Keratinocyte (primary cell): ENCODE measurements around the gene MERTK. TPM values are rescaled to one million over a fixed set of nuclear protein-coding genes. Genes with fewer than 3 reads are reported as not detected.

ENCODE experiments used
- DNase-seq: peaks from one replicate; pipeline ENCODE4 v3.0.0-alpha.2; 2011; ENCODE audit warnings: low read depth, missing footprints, low spot score
- FAIRE-seq: peaks from 2 replicates; lab custom pipeline; 2011; peaks lifted over from hg19 to GRCh38; lab: Jason Lieb, UNC
- H2AFZ ChIP-seq: 2 replicates; pipeline ENCODE4 v1.6.0; 2012; ENCODE audit warnings: low read length, control low read depth, inconsistent platforms; ENCODE audit not compliant: control insufficient read depth
- H3K27ac ChIP-seq: 2 replicates; pipeline ENCODE4 v1.5.1; 2011; ENCODE audit warnings: low read length; ENCODE audit not compliant: control insufficient read depth, insufficient read depth
- H3K27me3 ChIP-seq: 3 replicates; pipeline ENCODE4 v1.6.0; 2011; ENCODE audit warnings: low read length; ENCODE audit not compliant: control insufficient read depth, insufficient read depth; ENCODE audit errors: extremely low read depth
- H3K36me3 ChIP-seq, 2 experiments: 2 replicates in 1 of 2; 3 replicates in 1 of 2; pipeline ENCODE4 v1.5.1; 2011; ENCODE audit warnings: low read length in 2 of 2, mild to moderate bottlenecking in 1 of 2; ENCODE audit not compliant: control insufficient read depth in 2 of 2, insufficient read depth in 2 of 2; ENCODE audit errors: extremely low read depth in 1 of 2
- H3K4me1 ChIP-seq: 3 replicates; pipeline ENCODE4 v1.5.1; 2011; ENCODE audit warnings: low read length; ENCODE audit not compliant: control insufficient read depth, insufficient read depth; ENCODE audit errors: extremely low read depth
- H3K4me2 ChIP-seq: 3 replicates; pipeline ENCODE4 v1.6.0; 2011; ENCODE audit warnings: low read depth, low read length; ENCODE audit not compliant: control insufficient read depth, insufficient read depth; ENCODE audit errors: extremely low read depth
- H3K4me3 ChIP-seq, 3 experiments: fragments of 200-600 bp in 1 of 3; sonication (generic) in 1 of 3; 2 replicates in 2 of 3; 3 replicates in 1 of 3; pipeline ENCODE4 v1.5.1; 2011 to 2016; ENCODE audit warnings: low read length in 3 of 3, mild to moderate bottlenecking in 3 of 3, control low read depth in 2 of 3, inconsistent platforms in 1 of 3, low read depth in 1 of 3, mixed read lengths in 1 of 3, mixed run types in 1 of 3, moderate library complexity in 1 of 3; ENCODE audit not compliant: control insufficient read depth in 2 of 3, insufficient read depth in 2 of 3; ENCODE audit errors: extremely low read depth in 1 of 3
- H3K79me2 ChIP-seq: 2 replicates; pipeline ENCODE4 v1.6.0; 2012; ENCODE audit warnings: low read length; ENCODE audit not compliant: control insufficient read depth, insufficient read depth
- H3K9ac ChIP-seq: 3 replicates; pipeline ENCODE4 v1.6.0; 2011; ENCODE audit warnings: low read length; ENCODE audit not compliant: control insufficient read depth, insufficient read depth; ENCODE audit errors: extremely low read depth
- H3K9me1 ChIP-seq: 3 replicates; pipeline ENCODE4 v1.6.0; 2011; ENCODE audit warnings: low read length; ENCODE audit not compliant: control insufficient read depth, insufficient read depth; ENCODE audit errors: extremely low read depth
- H3K9me3 ChIP-seq: 2 replicates; pipeline ENCODE4 v1.5.1; 2012; ENCODE audit warnings: low read depth, low read length; ENCODE audit not compliant: control insufficient read depth
- H4K20me1 ChIP-seq: 3 replicates; pipeline ENCODE4 v1.6.0; 2011; ENCODE audit warnings: low read length; ENCODE audit not compliant: control insufficient read depth, insufficient read depth; ENCODE audit errors: extremely low read depth
- EZH2 ChIP-seq: IDR thresholded peaks from one replicate; pipeline ENCODE4 v1.6.1; 2012; ENCODE audit warnings: inconsistent platforms, mild to moderate bottlenecking, low read length, moderate library complexity
- dilution Hi-C: fragments of 300-500 bp; cut with MboI; formaldehyde crosslinking; loops from one replicate; pipeline ENCODE4 v1.7.0; 2020; ENCODE audit warnings: low sequenced_read_pairs; ENCODE audit not compliant: extremely low pct_ligation_motif_present
- polyA plus RNA-seq, 5 experiments: library from polyadenylated mRNA; depleted of rRNA in 3 of 5; stranded (reverse) in 3 of 5; stranded (forward) in 1 of 5; unstranded in 1 of 5; fragments of >200 nt; gene quantifications; 1 replicate in 1 of 5; 2 replicates in 3 of 5; 3 replicates in 1 of 5; pipeline versions ENCODE4 v1.2.1 to v1.2.3, GENCODE V29; 2011 to 2012; ENCODE audit warnings: missing spikeins in 2 of 5, low read depth in 1 of 5, low replicate concordance in 1 of 5
- TF ChIP-seq, protein P1 (sequence below), 3 experiments: IDR thresholded peaks in 1 of 3; conservative IDR thresholded peaks in 1 of 3; optimal IDR thresholded peaks in 1 of 3; 2 replicates in 2 of 3; 3 replicates in 1 of 3; pipeline versions ENCODE3 to v1.5.1; 2011; ENCODE audit warnings: low read length in 3 of 3, mild to moderate bottlenecking in 3 of 3, moderate library complexity in 2 of 3, control low read depth in 1 of 3, inconsistent platforms in 1 of 3; ENCODE audit not compliant: insufficient read depth in 2 of 3; ENCODE audit errors: extremely low read depth in 1 of 3

MERTK gene
- polyA plus RNA-seq, 1 donor (not counting 4 experiments of a cell fraction or from before 2014, with no cell fraction given): 0.14 TPM

DNA sequence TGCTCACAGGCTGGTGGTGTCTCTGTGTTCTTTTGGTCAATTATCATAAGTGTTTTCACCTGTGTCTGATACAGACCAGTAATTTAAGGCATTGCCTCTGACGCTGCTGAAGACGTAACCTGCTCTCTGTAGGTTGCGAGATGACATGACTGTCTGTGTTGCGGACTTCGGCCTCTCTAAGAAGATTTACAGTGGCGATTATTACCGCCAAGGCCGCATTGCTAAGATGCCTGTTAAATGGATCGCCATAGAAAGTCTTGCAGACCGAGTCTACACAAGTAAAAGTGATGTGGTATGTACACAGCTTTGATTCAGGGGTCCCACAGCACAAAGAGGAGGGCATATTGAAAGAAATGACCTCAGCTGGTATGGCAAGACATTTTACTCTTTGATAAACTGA lies 122.9 kb downstream of the MERTK start:
- H3K9ac ChIP-seq: no peak overlapping the region
- FAIRE-seq (no peak), DNase-seq (no peak)
- H3K4me3 ChIP-seq: no peak overlapping the region
- dilution Hi-C loops: loop anchor here (25.0 kb wide), 1 partner anchor 109 kb away; no protein-coding TSS in a partner anchor
- H3K4me1 ChIP-seq: no peaks in the 10 kb centered on the region
- no peak overlapping the region for H3K27ac ChIP-seq
- no peaks in the 10 kb centered on the region for H3K9me1 ChIP-seq
- no peaks in the 10 kb centered on the region for H3K36me3 ChIP-seq
- no peaks in the 10 kb centered on the region for H3K79me2 ChIP-seq
- no peaks in the 10 kb centered on the region for H4K20me1 ChIP-seq
- no peak overlapping the region for H3K4me2 ChIP-seq
- TF ChIP-seq, protein P1, sequence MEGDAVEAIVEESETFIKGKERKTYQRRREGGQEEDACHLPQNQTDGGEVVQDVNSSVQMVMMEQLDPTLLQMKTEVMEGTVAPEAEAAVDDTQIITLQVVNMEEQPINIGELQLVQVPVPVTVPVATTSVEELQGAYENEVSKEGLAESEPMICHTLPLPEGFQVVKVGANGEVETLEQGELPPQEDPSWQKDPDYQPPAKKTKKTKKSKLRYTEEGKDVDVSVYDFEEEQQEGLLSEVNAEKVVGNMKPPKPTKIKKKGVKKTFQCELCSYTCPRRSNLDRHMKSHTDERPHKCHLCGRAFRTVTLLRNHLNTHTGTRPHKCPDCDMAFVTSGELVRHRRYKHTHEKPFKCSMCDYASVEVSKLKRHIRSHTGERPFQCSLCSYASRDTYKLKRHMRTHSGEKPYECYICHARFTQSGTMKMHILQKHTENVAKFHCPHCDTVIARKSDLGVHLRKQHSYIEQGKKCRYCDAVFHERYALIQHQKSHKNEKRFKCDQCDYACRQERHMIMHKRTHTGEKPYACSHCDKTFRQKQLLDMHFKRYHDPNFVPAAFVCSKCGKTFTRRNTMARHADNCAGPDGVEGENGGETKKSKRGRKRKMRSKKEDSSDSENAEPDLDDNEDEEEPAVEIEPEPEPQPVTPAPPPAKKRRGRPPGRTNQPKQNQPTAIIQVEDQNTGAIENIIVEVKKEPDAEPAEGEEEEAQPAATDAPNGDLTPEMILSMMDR (optimal IDR thresholded peaks at IDR 0.05 in 1 of 3, IDR thresholded peaks at IDR 0.05 in 1 of 3, conservative IDR thresholded peaks at IDR 0.05 in 1 of 3; ENCODE audit: extremely low read depth in 1 of 3, insufficient read depth in 2 of 3, low read length in 3 of 3): no peak
- no peak for TF ChIP-seq EZH2
- no peaks in the 10 kb centered on the region for H3K9me3 ChIP-seq
- H2AFZ ChIP-seq: no peak overlapping the region
- H3K27me3 ChIP-seq: peaks cover 32% of the 10 kb centered on the region

DNA sequence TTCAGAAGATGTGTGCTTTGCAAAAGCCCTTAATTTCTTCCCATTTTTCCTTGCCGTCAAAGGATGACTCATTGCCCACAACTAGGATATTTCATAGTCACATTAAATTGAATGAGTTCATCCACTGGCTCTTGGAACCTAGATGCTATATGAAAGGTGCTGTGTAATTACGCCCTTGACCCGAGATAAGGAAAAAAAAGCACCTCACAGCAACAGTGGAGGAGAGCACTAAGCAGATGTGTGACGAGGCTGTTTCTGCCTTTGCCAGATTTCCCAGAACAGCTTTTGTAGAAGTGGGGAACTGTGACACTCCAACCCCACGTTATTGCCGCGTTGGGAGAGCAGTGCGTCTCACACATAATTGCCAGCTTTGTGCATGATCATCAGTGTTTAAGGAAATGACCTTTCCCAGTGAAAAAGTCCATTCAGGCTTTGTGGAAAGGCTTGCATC lies 123.4 kb downstream of the MERTK start:
- H3K79me2 ChIP-seq: no peaks in the 10 kb centered on the region
- H3K4me1 ChIP-seq: no peaks in the 10 kb centered on the region
- H3K4me2 ChIP-seq: no peak overlapping the region
- FAIRE-seq: no peak
- H2AFZ ChIP-seq: no peak overlapping the region
- DNase-seq: no peak
- dilution Hi-C loops: loop anchor here (25.0 kb wide), 1 partner anchor 110 kb away; no protein-coding TSS in a partner anchor
- no peaks in the 10 kb centered on the region for H4K20me1 ChIP-seq
- TF ChIP-seq, protein P1 (optimal IDR thresholded peaks at IDR 0.05 in 1 of 3, IDR thresholded peaks at IDR 0.05 in 1 of 3, conservative IDR thresholded peaks at IDR 0.05 in 1 of 3; ENCODE audit: extremely low read depth in 1 of 3, insufficient read depth in 2 of 3, low read length in 3 of 3): no peak
- TF ChIP-seq EZH2: no peak
- peaks cover 32% of the 10 kb centered on the region for H3K27me3 ChIP-seq
- no peaks in the 10 kb centered on the region for H3K9me1 ChIP-seq
- no peak overlapping the region for H3K9ac ChIP-seq
- H3K4me3 ChIP-seq: no peak overlapping the region
- H3K36me3 ChIP-seq: no peaks in the 10 kb centered on the region
- H3K27ac ChIP-seq: no peak overlapping the region
- H3K9me3 ChIP-seq: no peaks in the 10 kb centered on the region
